IMR-90 (cell line): ENCODE measurements around the gene ZC3H12D.

Experiments
- BHLHE40 ChIP-seq: fragments of 150-350 bp; IDR thresholded peaks from 2 replicates; pipeline ENCODE4 v1.6.1; 2016; ENCODE audit warnings: mild to moderate bottlenecking, low read depth, low read length
- FOS ChIP-seq: fragments of 150-350 bp; IDR thresholded peaks from 2 replicates; pipeline ENCODE4 v1.6.1; 2016; ENCODE audit warnings: low read depth, low read length
- MAZ ChIP-seq: IDR thresholded peaks from 2 replicates; pipeline ENCODE4 v1.6.1; 2012; ENCODE audit warnings: low read depth, mild to moderate bottlenecking, low read length, improper control_type of control experiment, moderate library complexity, borderline replicate concordance
- POLR2A ChIP-seq: IDR thresholded peaks from 2 replicates; pipeline ENCODE4 v1.6.1; 2012; ENCODE audit warnings: mild to moderate bottlenecking, low read depth, low read length
- RAD21 ChIP-seq: IDR thresholded peaks from 2 replicates; pipeline ENCODE4 v1.6.1; 2012; ENCODE audit warnings: low read length, improper control_type of control experiment
- RCOR1 ChIP-seq: IDR thresholded peaks from 2 replicates; pipeline ENCODE4 v1.6.1; 2012; ENCODE audit warnings: mild to moderate bottlenecking, low read length, improper control_type of control experiment; ENCODE audit not compliant: insufficient replicate concordance
- RFX5 ChIP-seq: IDR thresholded peaks from 2 replicates; pipeline ENCODE4 v1.8.0; 2012; ENCODE audit warnings: low read depth, mild to moderate bottlenecking, low read length, moderate library complexity
- TF ChIP-seq, protein P1 (sequence below): conservative IDR thresholded peaks from 2 replicates; pipeline ENCODE4 v1.5.1; 2012; ENCODE audit warnings: mild to moderate bottlenecking, low read depth, low read length, improper control_type of control experiment
- TF ChIP-seq, protein P2 (sequence below): fragments of 150-350 bp; IDR thresholded peaks from 2 replicates; pipeline ENCODE4 v1.6.1; 2017; ENCODE audit warnings: mild to moderate bottlenecking, antibody characterized with exemption, low read length, low read depth

DNA sequence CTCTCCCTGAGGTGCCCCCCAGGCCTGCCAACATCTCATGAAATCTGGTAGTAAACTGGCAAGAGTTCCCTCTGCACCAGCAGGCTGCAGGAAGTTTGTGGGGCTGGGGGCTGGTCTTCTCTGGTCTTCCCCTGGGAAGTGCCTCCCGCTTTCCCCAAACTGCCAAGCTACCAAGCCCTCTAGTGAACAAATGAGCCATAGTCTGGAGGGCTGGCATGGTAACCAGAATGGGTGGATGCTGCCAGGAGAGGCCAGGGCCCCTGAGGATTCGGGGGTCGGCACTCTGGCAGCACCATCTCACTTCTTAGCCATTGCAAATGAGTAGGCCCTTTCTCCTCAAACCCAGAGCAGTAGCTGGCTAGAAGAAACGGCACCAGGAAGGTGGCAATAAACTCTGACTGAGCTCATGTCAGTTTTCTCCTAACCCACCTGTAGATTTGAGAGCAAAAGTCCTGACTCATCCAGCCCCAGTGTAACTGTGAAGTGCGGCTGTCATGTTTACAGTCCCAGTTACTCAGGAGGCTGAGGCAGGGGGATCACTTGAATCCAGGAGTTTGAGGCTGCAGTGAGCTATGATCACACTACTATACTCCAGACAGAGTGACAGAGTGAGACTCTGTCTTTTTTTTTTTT lies 35.9 kb downstream of the ZC3H12D start:
- TF ChIP-seq POLR2A (no peak), FOS (no peak), BHLHE40 (no peak), RCOR1 (no peak), RAD21 (no peak), MAZ (no peak), RFX5 (no peak)
- TF ChIP-seq, protein P1, sequence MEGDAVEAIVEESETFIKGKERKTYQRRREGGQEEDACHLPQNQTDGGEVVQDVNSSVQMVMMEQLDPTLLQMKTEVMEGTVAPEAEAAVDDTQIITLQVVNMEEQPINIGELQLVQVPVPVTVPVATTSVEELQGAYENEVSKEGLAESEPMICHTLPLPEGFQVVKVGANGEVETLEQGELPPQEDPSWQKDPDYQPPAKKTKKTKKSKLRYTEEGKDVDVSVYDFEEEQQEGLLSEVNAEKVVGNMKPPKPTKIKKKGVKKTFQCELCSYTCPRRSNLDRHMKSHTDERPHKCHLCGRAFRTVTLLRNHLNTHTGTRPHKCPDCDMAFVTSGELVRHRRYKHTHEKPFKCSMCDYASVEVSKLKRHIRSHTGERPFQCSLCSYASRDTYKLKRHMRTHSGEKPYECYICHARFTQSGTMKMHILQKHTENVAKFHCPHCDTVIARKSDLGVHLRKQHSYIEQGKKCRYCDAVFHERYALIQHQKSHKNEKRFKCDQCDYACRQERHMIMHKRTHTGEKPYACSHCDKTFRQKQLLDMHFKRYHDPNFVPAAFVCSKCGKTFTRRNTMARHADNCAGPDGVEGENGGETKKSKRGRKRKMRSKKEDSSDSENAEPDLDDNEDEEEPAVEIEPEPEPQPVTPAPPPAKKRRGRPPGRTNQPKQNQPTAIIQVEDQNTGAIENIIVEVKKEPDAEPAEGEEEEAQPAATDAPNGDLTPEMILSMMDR, result no peak
- TF ChIP-seq, protein P2, sequence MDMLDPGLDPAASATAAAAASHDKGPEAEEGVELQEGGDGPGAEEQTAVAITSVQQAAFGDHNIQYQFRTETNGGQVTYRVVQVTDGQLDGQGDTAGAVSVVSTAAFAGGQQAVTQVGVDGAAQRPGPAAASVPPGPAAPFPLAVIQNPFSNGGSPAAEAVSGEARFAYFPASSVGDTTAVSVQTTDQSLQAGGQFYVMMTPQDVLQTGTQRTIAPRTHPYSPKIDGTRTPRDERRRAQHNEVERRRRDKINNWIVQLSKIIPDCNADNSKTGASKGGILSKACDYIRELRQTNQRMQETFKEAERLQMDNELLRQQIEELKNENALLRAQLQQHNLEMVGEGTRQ, result no peak
